Measurements from ENCODE around the gene KRT17.
"Not testable (repeated sequence)": the region's sequence is repeated elsewhere in the genome, so short reads cannot be mapped to it uniquely, and the experiment has no call there.

KRT17 gene

DNA sequence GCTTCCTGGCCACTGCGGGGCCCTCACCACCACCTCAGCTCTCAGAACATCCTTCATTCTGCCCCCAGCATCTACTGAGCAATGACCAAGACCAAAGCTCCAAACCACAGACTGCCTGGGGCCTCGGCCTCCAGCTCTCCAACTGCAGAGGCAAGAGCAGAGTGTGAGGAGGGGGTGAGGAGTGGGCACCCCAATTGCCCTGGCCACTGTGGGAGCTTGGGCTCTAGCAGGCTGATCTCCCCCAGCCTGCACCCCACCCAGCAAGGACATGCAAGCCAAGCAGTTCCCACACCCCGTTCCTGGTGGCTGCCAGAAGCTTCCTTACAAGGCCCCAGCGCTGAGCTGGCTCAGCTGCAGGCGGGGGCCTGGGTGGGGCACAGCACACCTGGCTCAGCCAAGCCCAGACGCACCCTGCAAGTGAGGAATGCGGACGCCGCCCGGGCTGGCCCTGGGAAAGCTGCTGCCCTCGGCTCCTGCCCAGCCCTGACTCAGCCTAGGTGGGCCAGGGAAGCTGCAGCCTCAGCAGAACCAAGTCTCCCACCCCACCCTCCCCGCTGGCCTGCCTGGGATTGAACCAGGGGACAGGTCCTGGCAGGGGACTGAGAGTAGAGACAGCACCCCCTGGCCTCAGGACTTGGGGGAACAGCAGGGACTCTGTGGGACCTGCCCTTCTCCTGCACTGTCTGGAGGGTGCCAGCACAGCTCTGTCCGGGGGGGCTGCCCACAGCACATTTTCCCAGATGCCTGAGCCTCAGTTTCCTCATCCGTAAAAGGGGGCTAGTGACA, 29.7 kb upstream of the KRT17 start:
- DNase-seq, result no peak

DNA sequence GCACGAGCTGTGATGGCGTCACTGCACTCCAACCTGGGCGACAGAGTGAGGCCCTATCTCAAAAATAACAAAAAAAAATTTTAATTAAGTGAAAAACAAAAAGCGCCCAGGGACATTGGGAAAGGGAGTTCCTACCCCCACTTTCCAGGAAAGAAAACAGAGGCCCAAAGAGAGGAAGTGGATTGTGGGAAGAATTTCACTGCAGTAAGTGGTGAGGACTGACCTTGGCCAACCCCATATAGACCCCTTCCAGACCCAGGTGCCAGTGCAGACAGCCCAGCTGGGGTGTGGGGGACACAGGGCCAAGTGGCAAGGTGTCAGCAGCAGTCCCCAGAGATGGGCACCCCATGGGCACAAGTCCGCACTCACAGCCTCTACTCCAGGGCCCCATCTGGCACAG, 29.0 kb upstream of the KRT17 start:
- DNase-seq, result no peak

- no peak for DNase-seq
These were observed 28.1 kb upstream of the KRT17 start for GRCh38 chr17:41652461-41652970.

DNA sequence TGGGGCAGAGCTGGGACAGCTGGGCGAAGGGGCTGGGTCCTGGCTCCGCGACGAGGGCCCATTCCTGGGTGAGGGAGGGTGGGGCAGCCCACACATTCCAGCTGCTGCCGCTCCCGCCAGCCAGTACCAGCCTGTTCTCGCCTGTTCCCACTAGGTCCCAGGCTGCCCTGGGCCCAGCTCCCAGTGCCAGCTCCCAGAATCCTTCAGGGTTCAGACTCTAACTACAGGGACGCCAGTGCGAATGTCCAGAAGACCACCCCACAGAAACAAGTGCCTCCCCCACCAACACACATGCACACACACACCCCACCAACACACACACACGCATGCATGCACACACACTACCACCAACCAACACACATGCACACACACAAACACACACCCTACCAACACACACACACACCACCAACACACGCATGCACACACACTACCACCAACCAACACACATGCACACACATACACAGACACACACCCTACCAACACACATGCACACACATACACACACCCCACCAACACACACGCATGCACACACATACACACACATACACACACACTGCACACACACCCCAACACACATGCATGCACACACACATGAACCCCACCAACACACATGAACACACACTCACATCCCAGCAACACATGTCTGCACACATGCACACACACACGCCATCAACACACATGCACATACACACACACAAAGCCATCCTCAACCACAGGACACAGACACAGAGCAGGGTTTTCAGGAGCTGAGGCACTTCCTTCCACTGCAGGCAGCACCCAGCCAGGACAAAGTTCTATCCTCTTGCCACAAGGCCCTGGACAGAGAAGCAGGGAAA, 27.5 kb upstream of the KRT17 start:
- no peak for DNase-seq

DNA sequence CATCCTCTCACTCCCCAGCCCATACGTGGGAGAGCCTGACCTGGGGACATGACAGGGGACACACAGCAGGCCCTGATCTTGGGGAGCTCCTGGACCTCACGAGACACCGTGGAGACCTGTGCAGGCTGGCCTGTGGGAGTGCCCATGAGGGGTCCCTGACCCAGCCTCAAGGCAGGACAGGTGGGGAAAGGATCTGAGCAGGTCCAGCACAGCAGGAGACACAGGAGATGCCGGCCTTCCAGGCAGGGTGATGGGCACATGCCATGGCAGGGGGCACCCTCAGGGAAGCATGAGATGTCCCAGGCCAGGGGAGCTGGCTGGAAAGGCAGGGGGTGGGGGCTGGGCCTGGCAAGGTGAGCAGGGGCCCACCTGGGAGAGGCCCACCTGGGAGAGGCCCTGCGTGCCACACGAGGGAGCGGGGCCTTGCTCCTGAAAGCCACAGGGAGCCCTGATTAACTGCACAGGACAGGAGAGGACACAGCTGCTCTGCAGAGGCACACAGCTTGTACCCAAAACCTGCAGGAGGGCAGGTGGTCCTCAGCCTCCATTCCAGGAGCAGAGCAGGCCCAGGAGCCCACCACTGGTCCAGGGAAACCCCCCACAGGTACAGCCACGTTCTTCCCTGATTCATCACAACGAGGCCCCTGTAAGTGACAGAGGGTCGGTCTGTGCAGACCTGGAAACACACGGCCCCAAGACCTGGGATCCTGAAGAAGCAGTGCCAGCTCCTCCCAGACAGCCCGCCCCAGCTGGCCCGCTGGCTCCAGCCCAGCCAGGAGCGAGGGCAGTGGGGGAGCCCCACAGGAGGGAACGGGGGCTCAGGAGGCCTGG, 26.6 kb upstream of the KRT17 start:
- no peak for DNase-seq

DNA sequence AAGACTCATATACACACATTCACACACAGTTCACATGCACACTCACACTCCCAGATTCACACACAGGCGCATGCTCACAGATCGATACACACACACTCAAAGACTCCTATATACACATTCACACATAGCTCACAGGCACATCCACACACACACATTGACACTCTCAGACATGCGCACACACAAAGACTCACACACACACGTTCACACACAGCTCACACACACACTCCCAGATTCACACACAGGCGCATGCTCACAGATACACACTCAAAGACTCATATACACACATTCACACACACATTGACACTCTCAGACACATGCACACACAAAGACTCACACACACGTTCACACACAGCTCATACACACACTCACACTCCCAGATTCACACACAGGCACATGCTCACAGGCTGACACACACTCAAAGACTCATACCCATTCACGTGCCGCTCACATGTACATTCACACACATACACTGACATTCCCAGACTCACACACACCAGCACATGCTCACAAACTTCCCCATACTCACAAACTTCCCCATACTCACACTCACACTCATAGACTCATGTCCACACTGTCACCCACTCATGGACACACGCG, 25.6 kb upstream of the KRT17 start:
- no peak for DNase-seq

- DNase-seq, result no peak
These were observed 24.2 kb upstream of the KRT17 start for GRCh38 chr17:41648411-41649195.

DNA sequence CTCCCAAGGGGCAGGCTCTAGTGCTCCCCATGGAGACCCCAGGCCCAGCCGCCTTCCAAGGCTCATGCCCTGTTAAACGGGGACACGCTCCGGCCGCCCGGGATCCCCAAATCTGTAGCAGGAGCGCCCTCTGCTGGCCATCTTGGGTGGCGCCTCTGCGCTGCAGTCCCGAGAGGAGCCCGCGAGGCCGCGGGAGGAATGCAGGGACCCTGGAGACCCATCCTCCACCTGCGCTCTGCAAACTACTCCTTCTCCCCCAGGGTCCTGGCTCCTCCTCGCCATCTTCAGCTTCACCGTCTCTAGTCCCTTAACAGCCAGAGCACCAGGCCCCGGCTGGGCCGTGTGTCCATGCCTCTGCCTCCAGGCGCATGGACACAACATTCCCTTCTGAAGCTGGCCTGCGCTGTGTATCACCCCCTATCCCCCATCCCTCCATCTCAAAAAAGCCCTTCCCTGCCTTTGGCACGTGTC, 23.6 kb upstream of the KRT17 start:
- DNase-seq, result peak; percentile 5

DNA sequence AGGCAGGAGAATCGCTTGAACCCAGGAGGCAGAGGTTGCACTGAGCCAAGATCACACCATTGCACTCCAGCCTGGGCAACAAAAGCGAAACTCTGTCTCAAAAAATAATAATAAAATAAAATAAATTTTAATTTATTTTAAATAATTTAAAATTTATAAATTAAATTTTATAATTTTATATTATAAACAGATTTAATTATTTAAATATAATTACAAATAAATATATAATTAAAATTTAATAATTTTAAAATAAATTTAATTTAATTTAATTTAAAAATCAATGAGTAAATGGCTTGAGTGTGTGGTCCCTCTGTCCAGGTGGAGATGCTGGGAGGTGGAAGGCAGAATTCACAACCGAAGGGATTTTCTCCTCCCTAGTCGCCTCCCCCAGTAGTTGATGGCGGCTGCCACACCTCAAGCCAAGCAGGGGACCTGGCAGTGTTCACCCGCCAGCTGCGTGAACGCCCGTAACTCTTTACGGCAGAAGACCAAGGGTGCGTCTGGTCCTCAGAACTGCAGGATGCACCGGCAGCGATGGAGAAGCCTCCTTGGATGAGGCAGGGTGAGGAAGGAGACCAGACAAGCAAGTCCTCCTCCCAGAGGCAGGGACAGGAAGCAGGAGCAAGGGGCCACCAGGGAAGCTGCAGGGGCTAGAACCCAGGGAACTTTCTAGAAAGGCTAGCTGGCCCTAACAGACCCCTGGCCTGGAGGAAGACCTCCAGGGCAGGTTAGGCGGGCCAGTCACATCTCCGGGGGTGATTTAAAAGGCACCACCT, 22.9 kb upstream of the KRT17 start:
- no peak for DNase-seq

DNA sequence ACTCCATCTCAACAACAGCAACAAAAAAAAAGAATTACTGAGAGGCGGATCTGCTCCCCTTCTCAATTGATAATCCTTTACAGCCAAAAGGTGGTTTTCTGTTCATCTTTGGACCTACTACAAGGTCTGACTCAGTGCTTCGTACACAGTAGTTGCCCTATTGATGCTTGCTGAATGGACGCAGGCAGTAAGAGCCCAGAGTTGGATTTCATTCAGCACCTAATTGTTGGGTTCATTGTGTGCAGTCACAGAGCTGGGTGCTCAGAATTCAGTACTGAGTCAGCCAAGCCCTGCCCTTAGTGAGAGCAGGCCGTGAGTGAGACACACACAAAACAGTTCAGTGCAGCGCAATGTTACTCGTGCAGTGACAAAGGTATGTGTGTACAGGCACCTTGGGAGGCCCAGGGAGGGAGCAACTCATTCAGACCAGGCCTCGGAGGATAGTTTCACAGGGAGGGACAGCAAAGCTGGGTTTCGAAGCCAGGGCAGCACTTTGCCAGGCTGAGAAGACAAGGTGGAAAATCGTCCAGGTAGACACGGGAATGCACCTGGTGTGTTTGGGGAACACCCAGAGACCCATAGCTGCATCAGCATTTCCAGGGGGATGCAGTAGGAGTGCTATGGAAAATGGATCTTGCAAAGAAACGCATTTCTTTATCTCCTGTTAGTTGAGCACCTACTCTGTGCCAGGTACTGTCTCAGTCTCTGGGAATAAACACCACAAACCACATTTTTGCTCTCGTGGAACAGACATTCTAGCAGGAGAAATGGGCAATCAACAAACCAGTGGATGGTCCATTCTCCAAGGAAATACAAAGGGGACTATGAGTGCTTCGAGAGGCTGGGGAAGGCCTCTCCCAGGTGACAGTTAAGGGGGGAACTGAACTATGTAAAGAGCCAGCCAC, 18.1 kb upstream of the KRT17 start:
- no peak for DNase-seq

DNA sequence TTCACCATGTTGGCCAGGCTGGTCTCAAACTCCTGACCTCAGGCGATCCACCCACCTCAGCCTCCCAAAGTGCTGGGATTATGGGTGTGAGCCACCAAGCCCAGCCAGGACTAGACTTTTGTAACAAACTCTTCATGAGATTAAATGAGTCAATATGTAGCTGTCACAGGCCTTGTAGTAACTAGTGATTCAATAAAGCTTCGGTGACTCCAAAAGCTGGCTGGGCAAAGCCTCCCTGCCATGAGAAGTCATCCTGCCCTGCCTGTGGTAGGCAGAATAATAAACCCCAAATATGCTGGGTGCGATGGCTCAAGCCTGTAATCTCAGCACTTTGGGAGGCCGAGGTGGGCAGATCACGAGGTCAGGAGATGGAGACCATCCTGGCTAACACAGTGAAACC, 16.2 kb upstream of the KRT17 start:
- not testable (repeated sequence) for DNase-seq

- DNase-seq, result no peak
These were observed 15.4 kb upstream of the KRT17 start for GRCh38 chr17:41639492-41640473.

- no peak for DNase-seq
These were observed 14.6 kb upstream of the KRT17 start for GRCh38 chr17:41638941-41639340.

DNA sequence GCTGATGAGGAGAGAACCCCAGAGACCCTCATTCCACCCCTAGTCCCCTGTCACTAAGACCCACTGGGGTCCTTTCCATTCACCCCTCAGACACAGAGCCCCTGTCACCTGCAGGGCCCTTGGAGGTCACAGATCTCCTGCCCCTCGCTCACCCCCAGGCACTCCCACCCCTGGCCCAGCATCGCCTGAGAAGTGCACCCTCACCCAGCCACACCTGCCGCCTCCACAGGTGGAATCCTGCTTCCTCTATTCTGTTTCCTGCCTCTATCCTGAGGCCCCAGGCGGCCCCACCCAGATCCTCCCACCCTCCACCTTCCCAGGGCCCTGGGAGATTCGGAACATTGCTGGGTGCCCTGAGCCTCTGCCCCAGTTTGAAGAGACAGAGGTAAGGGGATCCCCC, 13.8 kb upstream of the KRT17 start:
- no peak for DNase-seq

GRCh38 chr17:41636652-41637051, 12.3 kb upstream of the KRT17 start:
- no peak for DNase-seq

GRCh38 chr17:41635121-41636097, 11.0 kb upstream of the KRT17 start:
- DNase-seq, result no peak

DNA sequence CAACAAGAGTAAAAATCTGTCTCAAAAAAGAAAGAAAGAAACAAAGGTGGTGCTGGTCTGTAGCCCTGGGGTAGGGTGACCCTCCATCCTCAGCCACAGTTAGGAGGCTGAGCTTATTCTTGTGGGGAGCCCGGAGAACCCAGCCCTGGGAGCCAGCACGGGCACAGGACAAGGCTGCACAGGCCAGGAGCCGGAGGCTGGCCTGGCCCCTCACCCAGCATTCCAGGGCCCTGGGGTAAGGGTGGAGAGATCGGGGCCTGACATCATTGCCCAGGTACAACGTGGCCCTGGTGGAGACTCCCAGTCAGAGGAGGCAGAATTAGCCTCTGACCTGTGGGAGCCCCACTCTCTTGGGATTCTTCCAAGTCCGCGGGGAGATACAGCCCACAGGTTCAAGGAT, 10.3 kb upstream of the KRT17 start:
- no peak for DNase-seq
